ENCODE measurements around the gene PCSK5.

The PCSK5 gene

GRCh38 chr9:75904364-75904763 is 13.9 kb downstream of the PCSK5 start:
- in situ Hi-C loops (cut with MboI; ENCODE audit: low sequenced_read_pairs, unreplicated experiment): no loop called here
- DNase-seq (ENCODE audit: low spot score): no peak
- TF ChIP-seq, protein P1, sequence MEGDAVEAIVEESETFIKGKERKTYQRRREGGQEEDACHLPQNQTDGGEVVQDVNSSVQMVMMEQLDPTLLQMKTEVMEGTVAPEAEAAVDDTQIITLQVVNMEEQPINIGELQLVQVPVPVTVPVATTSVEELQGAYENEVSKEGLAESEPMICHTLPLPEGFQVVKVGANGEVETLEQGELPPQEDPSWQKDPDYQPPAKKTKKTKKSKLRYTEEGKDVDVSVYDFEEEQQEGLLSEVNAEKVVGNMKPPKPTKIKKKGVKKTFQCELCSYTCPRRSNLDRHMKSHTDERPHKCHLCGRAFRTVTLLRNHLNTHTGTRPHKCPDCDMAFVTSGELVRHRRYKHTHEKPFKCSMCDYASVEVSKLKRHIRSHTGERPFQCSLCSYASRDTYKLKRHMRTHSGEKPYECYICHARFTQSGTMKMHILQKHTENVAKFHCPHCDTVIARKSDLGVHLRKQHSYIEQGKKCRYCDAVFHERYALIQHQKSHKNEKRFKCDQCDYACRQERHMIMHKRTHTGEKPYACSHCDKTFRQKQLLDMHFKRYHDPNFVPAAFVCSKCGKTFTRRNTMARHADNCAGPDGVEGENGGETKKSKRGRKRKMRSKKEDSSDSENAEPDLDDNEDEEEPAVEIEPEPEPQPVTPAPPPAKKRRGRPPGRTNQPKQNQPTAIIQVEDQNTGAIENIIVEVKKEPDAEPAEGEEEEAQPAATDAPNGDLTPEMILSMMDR (IDR thresholded peaks at IDR 0.05; ENCODE audit: borderline replicate concordance, control extremely low read depth, extremely low read depth, insufficient read depth, missing control alignments): no peak

GRCh38 chr9:75906531-75906930 is 16.1 kb downstream of the PCSK5 start:
- DNase-seq (ENCODE audit: low spot score): no peak
- TF ChIP-seq, protein P1 (IDR thresholded peaks at IDR 0.05; ENCODE audit: borderline replicate concordance, control extremely low read depth, extremely low read depth, insufficient read depth, missing control alignments): no peak
- in situ Hi-C loops (cut with MboI; ENCODE audit: low sequenced_read_pairs, unreplicated experiment): no loop called here

GRCh38 chr9:75907329-75907728 is 16.9 kb downstream of the PCSK5 start:
- no peak for DNase-seq (ENCODE audit: low spot score)
- in situ Hi-C loops (cut with MboI; ENCODE audit: low sequenced_read_pairs, unreplicated experiment): no loop called here
- TF ChIP-seq, protein P1 (IDR thresholded peaks at IDR 0.05; ENCODE audit: borderline replicate concordance, control extremely low read depth, extremely low read depth, insufficient read depth, missing control alignments): no peak

DNA sequence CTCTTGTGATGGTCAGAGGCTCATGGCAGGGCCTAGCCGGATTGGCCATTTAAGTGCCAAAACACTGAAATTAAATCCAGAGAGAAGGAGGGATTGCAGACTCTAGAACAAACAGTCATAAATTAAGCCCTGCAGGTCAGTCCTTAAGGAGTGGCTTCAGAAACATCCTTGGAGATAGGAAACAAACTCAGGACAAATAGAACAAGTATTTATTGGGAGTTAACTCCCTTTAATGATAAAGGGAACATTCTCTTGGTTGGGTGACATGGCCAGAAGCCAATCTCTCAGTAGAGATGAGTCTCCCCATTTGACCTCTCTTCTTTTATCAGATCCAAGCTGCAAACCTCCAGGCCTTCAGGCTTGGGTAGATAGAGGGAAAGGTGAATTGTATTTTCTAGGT is 17.4 kb downstream of the PCSK5 start:
- no peak for DNase-seq (ENCODE audit: low spot score)
- TF ChIP-seq, protein P1 (IDR thresholded peaks at IDR 0.05; ENCODE audit: borderline replicate concordance, control extremely low read depth, extremely low read depth, insufficient read depth, missing control alignments): no peak

DNA sequence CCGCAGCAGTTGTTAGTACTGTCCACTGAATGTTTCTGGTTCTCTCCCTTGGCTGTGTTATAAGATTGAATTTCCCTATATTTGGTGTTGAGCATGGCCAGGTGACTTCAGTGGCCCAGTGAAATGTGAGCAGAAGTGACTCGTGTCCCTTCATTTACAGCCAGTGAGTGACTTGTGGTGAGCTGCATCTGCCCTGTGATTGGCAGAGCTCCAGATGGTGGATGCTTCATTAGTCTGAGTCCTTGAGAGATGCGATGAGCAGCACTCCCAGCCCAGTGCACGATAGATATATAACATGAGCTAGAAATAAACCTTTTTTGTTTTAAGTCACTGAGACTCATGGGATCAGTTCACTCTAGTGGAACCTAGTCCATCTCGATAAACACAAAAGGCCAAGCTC is 19.3 kb downstream of the PCSK5 start:
- no peak for DNase-seq (ENCODE audit: low spot score)
- in situ Hi-C loops (cut with MboI; ENCODE audit: low sequenced_read_pairs, unreplicated experiment): no loop called here
- TF ChIP-seq, protein P1 (IDR thresholded peaks at IDR 0.05; ENCODE audit: borderline replicate concordance, control extremely low read depth, extremely low read depth, insufficient read depth, missing control alignments): no peak

More for the DNA sequence above, 17.4 kb downstream of the PCSK5 start:
- in situ Hi-C loops (cut with MboI; ENCODE audit: low sequenced_read_pairs, unreplicated experiment): no loop called here

DNA sequence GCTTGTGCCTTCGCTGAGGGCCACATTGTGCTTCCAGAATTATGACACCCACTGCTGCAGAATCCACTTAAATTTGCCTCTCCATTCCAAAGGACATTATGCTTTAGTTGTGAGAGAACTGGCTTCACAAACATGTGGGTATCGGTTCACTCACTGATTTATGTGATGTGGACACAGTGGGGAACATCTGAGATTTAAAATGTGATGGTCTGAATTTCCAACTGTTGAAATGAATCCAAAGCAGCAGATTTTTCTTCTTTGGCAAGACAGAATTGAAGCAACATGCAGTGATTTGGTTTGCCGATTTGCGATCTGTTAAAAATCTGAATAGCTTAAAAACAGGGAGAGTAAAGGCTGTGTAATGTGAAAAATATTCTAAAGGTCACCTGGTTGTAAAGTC is 20.3 kb downstream of the PCSK5 start:
- TF ChIP-seq, protein P1 (IDR thresholded peaks at IDR 0.05; ENCODE audit: borderline replicate concordance, control extremely low read depth, extremely low read depth, insufficient read depth, missing control alignments): no peak
- in situ Hi-C loops (cut with MboI; ENCODE audit: low sequenced_read_pairs, unreplicated experiment): no loop called here
- no peak for DNase-seq (ENCODE audit: low spot score)

- in situ Hi-C loops (cut with MboI; ENCODE audit: low sequenced_read_pairs, unreplicated experiment): no loop called here
- no peak for DNase-seq (ENCODE audit: low spot score)
- TF ChIP-seq, protein P1 (IDR thresholded peaks at IDR 0.05; ENCODE audit: borderline replicate concordance, control extremely low read depth, extremely low read depth, insufficient read depth, missing control alignments): no peak
These were observed 20.9 kb downstream of the PCSK5 start for GRCh38 chr9:75911390-75911789.

Measured in GM13976 (cell line).